B cell (primary cell): ENCODE results near the gene NRXN2. TPM values are rescaled to one million over a fixed set of nuclear protein-coding genes. Genes with fewer than 3 reads are reported as not detected.

Experiments used
- ATAC-seq: fragments of 200-7000 bp; cut with Tn5 transposase; one replicate; pipeline ENCODE4 v1.10.0; 2021; ENCODE audit warnings: low read depth, mild to moderate bottlenecking, moderate number of reproducible peaks, moderate library complexity
- CTCF ChIA-PET: fragments of 350-600 bp; sonication (Branson Sonifier 250); formaldehyde crosslinking; loops from one replicate; lab custom pipeline; 2021; ENCODE audit warnings: antibody characterized with exemption, inconsistent platforms; lab: Charles Lee
- POLR2A ChIA-PET: fragments of 350-600 bp; sonication (Branson Sonifier 250); formaldehyde crosslinking; loops from one replicate; lab custom pipeline; 2021; ENCODE audit warnings: antibody characterized with exemption; lab: Charles Lee
- DNase-seq: peaks from one replicate; pipeline ENCODE4 v3.0.0; 2013
- H2AFZ ChIP-seq: 2 replicates; pipeline ENCODE4 v1.6.1; 2012; ENCODE audit warnings: mild to moderate bottlenecking, low read depth, low read length; ENCODE audit not compliant: insufficient read depth, poor library complexity, severe bottlenecking
- H3K27ac ChIP-seq, 2 donors: 1 replicate in 1 of 2; 2 replicates in 1 of 2; pipeline ENCODE4 v1.5.1; 2012 to 2013; ENCODE audit warnings: low read length in 2 of 2, mild to moderate bottlenecking in 2 of 2, moderate library complexity in 1 of 2
- H3K27me3 ChIP-seq, 4 experiments: fragments of 200-600 bp in 1 of 4; sonication (generic) in 1 of 4; replicated peaks in 1 of 4; 1 replicate in 2 of 4; 2 replicates in 2 of 4; pipeline versions ENCODE4 v1.6.1 to v1.7.0; 2013 to 2016; ENCODE audit warnings: low read length in 3 of 4, mild to moderate bottlenecking in 2 of 4, mixed read lengths in 1 of 4, moderate library complexity in 1 of 4; ENCODE audit not compliant: insufficient read depth in 4 of 4, control insufficient read depth in 3 of 4; ENCODE audit errors: control extremely low read depth in 1 of 4
- H3K36me3 ChIP-seq, 2 experiments: replicated peaks in 1 of 2; 1 replicate in 1 of 2; 2 replicates in 1 of 2; pipeline versions ENCODE4 v1.6.1 to v1.7.1; 2013; ENCODE audit warnings: low read length in 1 of 2; ENCODE audit not compliant: insufficient read depth in 2 of 2, control insufficient read depth in 1 of 2; ENCODE audit errors: control extremely low read depth in 1 of 2, extremely low read depth in 1 of 2
- H3K4me1 ChIP-seq, 2 donors: fragments of 200-600 bp in 1 of 2; sonication (generic) in 1 of 2; 1 replicate in 1 of 2; 2 replicates in 1 of 2; pipeline versions ENCODE4 v1.5.1 to v1.6.1; 2013 to 2017; ENCODE audit warnings: low read length in 2 of 2; ENCODE audit not compliant: control insufficient read depth in 2 of 2, insufficient read depth in 2 of 2
- H3K4me2 ChIP-seq: replicated peaks from 2 replicates; pipeline ENCODE3; 2012; ENCODE audit warnings: mild to moderate bottlenecking, low read depth, low read length; ENCODE audit not compliant: poor library complexity, severe bottlenecking
- H3K4me3 ChIP-seq, 5 experiments: fragments of 200-600 bp in 1 of 5; sonication (generic) in 1 of 5; 1 replicate in 3 of 5; 2 replicates in 2 of 5; pipeline versions ENCODE4 v1.5.1 to v1.7.0; 2011 to 2016; ENCODE audit warnings: low read length in 4 of 5, mild to moderate bottlenecking in 4 of 5, low read depth in 2 of 5, control low read depth in 1 of 5, moderate library complexity in 1 of 5; ENCODE audit not compliant: insufficient read depth in 1 of 5; ENCODE audit errors: control extremely low read depth in 1 of 5, extremely low read depth in 1 of 5
- H3K79me2 ChIP-seq: fragments of 200-600 bp; sonication (generic); one replicate; pipeline ENCODE4 v1.6.0; 2016; ENCODE audit warnings: low read length; ENCODE audit not compliant: control insufficient read depth, insufficient read depth
- H3K9ac ChIP-seq: fragments of 200-600 bp; sonication (generic); 2 replicates; pipeline ENCODE4 v1.6.1; 2017; ENCODE audit warnings: mild to moderate bottlenecking, low read length, moderate library complexity
- H3K9me3 ChIP-seq, 3 donors: one replicate each; pipeline versions ENCODE4 v1.6.1 to v1.7.1; 2013; ENCODE audit warnings: low read length in 2 of 3; ENCODE audit not compliant: control insufficient read depth in 2 of 3, insufficient read depth in 1 of 3; ENCODE audit errors: control extremely low read depth in 1 of 3
- H4K20me1 ChIP-seq: 2 replicates; pipeline ENCODE4 v1.6.0; 2012; ENCODE audit warnings: mild to moderate bottlenecking, low read length; ENCODE audit not compliant: insufficient read depth, control insufficient read depth, poor library complexity, severe bottlenecking
- H3K27ac Mint-ChIP-seq: one replicate; pipeline ENCODE4 v1.8.0; 2021; ENCODE audit warnings: mixed read lengths
- H3K27me3 Mint-ChIP-seq: one replicate; pipeline ENCODE4 v1.8.0; 2021; ENCODE audit warnings: mixed read lengths
- H3K4me1 Mint-ChIP-seq: one replicate; pipeline ENCODE4 v1.8.0; 2021; ENCODE audit warnings: mixed read lengths
- H3K4me3 Mint-ChIP-seq: one replicate; pipeline ENCODE4 v1.8.0; 2021; ENCODE audit warnings: mixed read lengths
- H3K9me3 Mint-ChIP-seq: one replicate; pipeline ENCODE4 v1.8.0; 2022; ENCODE audit warnings: mixed read lengths; ENCODE audit not compliant: insufficient read depth
- EZH2 ChIP-seq: IDR thresholded peaks from 2 replicates; pipeline ENCODE4 v1.6.1; 2012; ENCODE audit warnings: borderline replicate concordance, low read depth, mild to moderate bottlenecking, moderate library complexity, low read length; ENCODE audit not compliant: insufficient read depth, poor library complexity, severe bottlenecking
- WGBS: methylation state at CpG from one replicate; pipeline ENCODE4 v1.1.5; 2013; ENCODE audit warnings: missing lambda C conversion rate; ENCODE audit not compliant: insufficient coverage; 5-methylcytosine and 5-hydroxymethylcytosine counted together
- intact Hi-C: fragments of 100-400 bp; cut with micrococcal nuclease; formaldehyde crosslinking; loops from one replicate; pipeline ENCODE4 v1.10.0; 2022
- polyA plus RNA-seq: library from polyadenylated mRNA; depleted of rRNA; stranded (reverse); fragments of >200 nt; gene quantifications from 2 replicates; pipeline ENCODE4 v1.2.3, GENCODE V29; 2012
- total RNA-seq, 2 donors: library from RNA; stranded (reverse); fragments of 120-200 nt in 1 of 2; gene quantifications; 1 replicate in 1 of 2; 2 replicates in 1 of 2; pipeline versions ENCODE4 v1.2.3 to v1.2.4, GENCODE V29; 2013 to 2022
- TF ChIP-seq, protein P1 (sequence below): fragments of 200-600 bp; IDR thresholded peaks from one replicate; pipeline ENCODE4 v1.8.0; 2022; ENCODE audit warnings: antibody characterized with exemption, mild to moderate bottlenecking

Gene NRXN2
- total and polyA plus RNA-seq, 2 donors (not counting 1 experiment from before 2014, with no cell fraction given): 0.01 to 0.52 TPM

DNA sequence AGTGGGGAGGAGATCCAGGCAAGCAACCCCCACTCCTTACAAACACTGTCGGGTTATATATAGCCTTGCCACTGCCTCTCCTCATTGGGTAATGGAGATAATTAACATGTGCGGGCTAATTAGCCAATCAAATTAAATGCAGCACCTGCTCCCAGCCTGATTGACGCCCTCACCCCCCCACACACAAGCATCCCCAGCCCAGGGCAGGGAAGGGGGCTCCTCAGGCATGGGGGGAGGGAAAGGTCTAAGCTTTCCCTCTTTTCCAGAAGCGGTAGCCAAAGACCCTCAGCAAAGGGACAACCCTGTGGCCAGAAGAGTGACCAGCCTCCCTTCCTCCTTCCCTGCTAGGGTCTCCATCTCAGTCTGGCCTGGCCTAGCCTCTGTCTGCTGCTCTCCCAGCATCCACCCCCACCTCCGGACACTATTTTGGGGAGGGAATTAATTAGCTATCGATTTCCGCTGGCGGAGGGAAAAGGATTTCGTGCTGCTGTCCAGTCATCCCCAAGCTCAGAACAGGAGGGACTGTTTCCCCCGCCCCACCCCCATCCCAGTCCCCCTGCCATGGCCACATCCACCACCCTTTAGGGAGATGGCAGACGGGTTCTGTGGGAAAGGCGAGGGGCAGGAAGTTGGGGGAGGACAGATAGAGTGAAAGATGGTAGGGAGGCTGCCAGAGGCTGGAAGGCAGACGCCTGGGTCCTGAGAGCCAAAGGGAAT, 7.1 kb downstream of the NRXN2 start:
- ATAC-seq: no peak

DNA sequence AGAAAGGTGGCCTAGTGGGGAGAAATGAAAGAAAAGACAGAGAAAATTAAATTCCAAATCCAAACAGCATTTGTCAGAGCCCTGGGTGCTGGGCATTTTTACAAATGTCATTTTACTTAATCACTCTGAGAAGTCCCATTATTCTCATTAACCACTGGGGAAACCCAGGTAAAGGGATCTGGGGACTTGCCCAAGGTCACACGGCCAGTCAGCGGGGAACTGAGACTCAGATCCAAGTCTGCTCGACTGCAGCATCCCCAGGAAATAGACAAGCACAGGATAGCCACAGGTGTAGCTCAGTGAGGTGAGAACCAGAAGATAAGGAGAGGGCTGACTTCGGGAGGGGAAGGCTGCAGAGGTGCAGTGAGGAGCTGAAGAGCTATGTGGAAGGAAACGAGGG, 7.9 kb downstream of the NRXN2 start:
- TF ChIP-seq, protein P1, sequence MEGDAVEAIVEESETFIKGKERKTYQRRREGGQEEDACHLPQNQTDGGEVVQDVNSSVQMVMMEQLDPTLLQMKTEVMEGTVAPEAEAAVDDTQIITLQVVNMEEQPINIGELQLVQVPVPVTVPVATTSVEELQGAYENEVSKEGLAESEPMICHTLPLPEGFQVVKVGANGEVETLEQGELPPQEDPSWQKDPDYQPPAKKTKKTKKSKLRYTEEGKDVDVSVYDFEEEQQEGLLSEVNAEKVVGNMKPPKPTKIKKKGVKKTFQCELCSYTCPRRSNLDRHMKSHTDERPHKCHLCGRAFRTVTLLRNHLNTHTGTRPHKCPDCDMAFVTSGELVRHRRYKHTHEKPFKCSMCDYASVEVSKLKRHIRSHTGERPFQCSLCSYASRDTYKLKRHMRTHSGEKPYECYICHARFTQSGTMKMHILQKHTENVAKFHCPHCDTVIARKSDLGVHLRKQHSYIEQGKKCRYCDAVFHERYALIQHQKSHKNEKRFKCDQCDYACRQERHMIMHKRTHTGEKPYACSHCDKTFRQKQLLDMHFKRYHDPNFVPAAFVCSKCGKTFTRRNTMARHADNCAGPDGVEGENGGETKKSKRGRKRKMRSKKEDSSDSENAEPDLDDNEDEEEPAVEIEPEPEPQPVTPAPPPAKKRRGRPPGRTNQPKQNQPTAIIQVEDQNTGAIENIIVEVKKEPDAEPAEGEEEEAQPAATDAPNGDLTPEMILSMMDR: no peak
- no peak for TF ChIP-seq EZH2
- H3K4me1 Mint-ChIP-seq: peaks cover 26% of the 10 kb centered on the region
- peaks cover 17 to 29% of the 10 kb centered on the region in 2 donors for H3K4me1 ChIP-seq
- H3K79me2 ChIP-seq: no peaks in the 10 kb centered on the region
- H3K4me3 Mint-ChIP-seq: peak overlapping the region; percentile 23
- ChIA-PET CTCF (interaction anchor here (0.9 kb wide), 1 partner anchor 28 kb away, joined by 3 read pairs; no protein-coding TSS in a partner anchor), POLR2A (interaction anchor here (0.5 kb wide), 1 partner anchor 68 kb away, joined by 5 read pairs; no protein-coding TSS in a partner anchor)
- ATAC-seq (no peak), DNase-seq (no peak)
- H3K9me3 ChIP-seq: peaks cover 0 to 18% (median 0%) of the 10 kb centered on the region in 3 donors
- 50% methylated on average over 5 of the region's 5 CpGs for WGBS
- intact Hi-C loops: no loop called here
- no peaks in the 10 kb centered on the region for H3K36me3 ChIP-seq
- H3K27ac ChIP-seq: no peak overlapping the region
- peaks cover 77% of the 10 kb centered on the region for H3K27me3 Mint-ChIP-seq
- no peak overlapping the region for H3K4me2 ChIP-seq
- no peak overlapping the region for H3K9ac ChIP-seq
- H3K27ac Mint-ChIP-seq: no peak overlapping the region
- no peaks in the 10 kb centered on the region for H3K9me3 Mint-ChIP-seq
- H4K20me1 ChIP-seq: peaks cover 6% of the 10 kb centered on the region
- H3K4me3 ChIP-seq: no peak overlapping the region
- H2AFZ ChIP-seq: no peak overlapping the region
- H3K27me3 ChIP-seq: peaks cover 0 to 79% (median 36%) of the 10 kb centered on the region in 4 experiments

More for the DNA sequence above, 7.1 kb downstream of the NRXN2 start:
- Histone ChIP-seq H3K4me3 (no peak overlapping the region), H3K4me1 (peaks cover 17 to 28% of the 10 kb centered on the region in 2 donors), H3K27me3 (peaks cover 0 to 79% (median 33%) of the 10 kb centered on the region in 4 experiments), H3K27ac (no peak overlapping the region), H3K9me3 (peaks cover 0 to 18% (median 0%) of the 10 kb centered on the region in 3 donors), H3K36me3 (no peaks in the 10 kb centered on the region), H2AFZ (no peak overlapping the region), H3K9ac (no peak overlapping the region), H4K20me1 (peaks cover 6% of the 10 kb centered on the region), H3K79me2 (no peaks in the 10 kb centered on the region), H3K4me2 (no peak overlapping the region)
- DNase-seq: no peak
- Mint-ChIP-seq H3K4me3 (no peak overlapping the region), H3K9me3 (no peaks in the 10 kb centered on the region), H3K27me3 (peaks cover 78% of the 10 kb centered on the region), H3K4me1 (peaks cover 23% of the 10 kb centered on the region), H3K27ac (no peak overlapping the region)
- ChIA-PET CTCF (interaction anchor here (0.9 to 1.3 kb wide), 2 partner anchors 27 kb away, joined by 3 to 5 read pairs; no protein-coding TSS in a partner anchor), POLR2A (no interaction called here)
- 26% methylated on average over 5 of the region's 13 CpGs for WGBS
- intact Hi-C loops: no loop called here
- TF ChIP-seq EZH2: no peak
- TF ChIP-seq, protein P1: no peak
